Osteoblast (primary cell): ENCODE measurements around the gene ANKS1B. TPM values are rescaled to one million over a fixed set of nuclear protein-coding genes. Genes with fewer than 3 reads are reported as not detected.

Source experiments
- DNase-seq: peaks from one replicate; pipeline ENCODE4 v3.0.0; 2011; ENCODE audit warnings: low spot score, mixed read lengths; ENCODE audit not compliant: insufficient read length; ENCODE audit errors: missing footprints
- H2AFZ ChIP-seq: 2 replicates; pipeline ENCODE4 v1.6.0; 2011; ENCODE audit warnings: mild to moderate bottlenecking, low read length
- H3K27ac ChIP-seq: 2 replicates; pipeline ENCODE4 v1.5.1; 2011; ENCODE audit warnings: mild to moderate bottlenecking, low read depth, low read length, moderate library complexity
- H3K27me3 ChIP-seq: 2 replicates; pipeline ENCODE4 v1.6.0; 2012; ENCODE audit warnings: mild to moderate bottlenecking, control low read depth, inconsistent platforms, low read length, moderate library complexity; ENCODE audit not compliant: insufficient read depth
- H3K36me3 ChIP-seq: 2 replicates; pipeline ENCODE4 v1.5.1; 2011; ENCODE audit warnings: mild to moderate bottlenecking, low read length, control low read depth, moderate library complexity; ENCODE audit not compliant: insufficient read depth
- H3K4me1 ChIP-seq: 2 replicates; pipeline ENCODE4 v1.5.1; 2011; ENCODE audit warnings: mild to moderate bottlenecking, low read length, control low read depth, moderate library complexity; ENCODE audit not compliant: insufficient read depth
- H3K4me2 ChIP-seq: 2 replicates; pipeline ENCODE4 v1.6.0; 2011; ENCODE audit warnings: mild to moderate bottlenecking, low read length; ENCODE audit not compliant: insufficient read depth
- H3K4me3 ChIP-seq: fragments of 200-600 bp; sonication (generic); 3 replicates; pipeline ENCODE4 v1.5.1; 2012; ENCODE audit warnings: mild to moderate bottlenecking, low read length, inconsistent platforms; ENCODE audit not compliant: insufficient read depth
- H3K79me2 ChIP-seq: 2 replicates; pipeline ENCODE4 v1.6.0; 2012; ENCODE audit warnings: mild to moderate bottlenecking, low read length, control low read depth, inconsistent platforms; ENCODE audit not compliant: insufficient read depth
- H3K9me3 ChIP-seq: 2 replicates; pipeline ENCODE4 v1.5.1; 2011; ENCODE audit warnings: low read depth, low read length, control low read depth
- H4K20me1 ChIP-seq: 2 replicates; pipeline ENCODE4 v1.6.0; 2012; ENCODE audit warnings: mild to moderate bottlenecking, low read length, control low read depth; ENCODE audit not compliant: insufficient read depth
- CTCF ChIP-seq: IDR thresholded peaks from 2 replicates; pipeline ENCODE4 v1.5.1; 2011; ENCODE audit warnings: mild to moderate bottlenecking, low read depth, low read length, moderate library complexity; ENCODE audit errors: extremely low read depth
- total RNA-seq: library from RNA; depleted of rRNA; stranded (reverse); fragments of >200 nt; gene quantifications from 2 replicates; pipeline ENCODE4 v1.2.3, GENCODE V29; 2012

Gene ANKS1B
- total RNA-seq, 1 donor: 2.2 TPM

GRCh38 chr12:99926511-99927169, 58.1 kb downstream of the ANKS1B start:
- no peak overlapping the region for H2AFZ ChIP-seq
- no peaks in the 10 kb centered on the region for H3K36me3 ChIP-seq
- H3K79me2 ChIP-seq: no peaks in the 10 kb centered on the region
- H3K27me3 ChIP-seq: no peaks in the 10 kb centered on the region
- H3K27ac ChIP-seq: no peak overlapping the region
- TF ChIP-seq CTCF: no peak
- H4K20me1 ChIP-seq: no peaks in the 10 kb centered on the region
- H3K4me3 ChIP-seq: no peak overlapping the region
- no peaks in the 10 kb centered on the region for H3K4me1 ChIP-seq
- DNase-seq: no peak
- H3K9me3 ChIP-seq: no peaks in the 10 kb centered on the region
- no peak overlapping the region for H3K4me2 ChIP-seq

DNA sequence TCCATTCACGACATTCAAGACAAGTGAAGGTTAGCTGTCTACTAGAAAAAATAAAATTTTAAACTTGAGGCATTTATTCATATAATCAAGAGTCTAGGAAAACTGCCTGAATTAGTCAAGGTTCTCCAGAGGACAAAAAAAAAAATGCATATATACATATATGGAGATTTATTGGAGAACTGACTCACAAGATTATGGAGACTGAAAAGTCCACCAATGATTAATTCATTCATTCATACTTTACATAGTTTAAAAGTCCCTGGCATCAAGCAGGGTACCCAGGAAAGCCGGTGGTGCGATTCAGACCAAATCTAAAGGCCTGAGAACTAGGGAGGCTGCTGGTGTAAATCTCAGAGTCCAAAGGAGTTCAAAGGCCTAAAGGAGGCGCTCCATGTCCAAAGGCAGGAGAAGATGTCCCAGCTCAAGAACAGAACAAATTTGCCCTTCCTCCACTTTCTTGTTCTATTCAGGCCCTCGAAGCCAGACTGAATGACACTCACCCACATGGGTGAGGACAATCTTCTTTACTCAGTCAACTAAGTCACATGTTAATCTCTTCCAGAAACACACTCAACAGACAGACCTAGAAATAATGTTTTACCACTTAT, 64.3 kb downstream of the ANKS1B start:
- Histone ChIP-seq H4K20me1 (no peaks in the 10 kb centered on the region), H2AFZ (no peak overlapping the region), H3K4me1 (peaks cover 10% of the 10 kb centered on the region), H3K79me2 (no peaks in the 10 kb centered on the region), H3K4me3 (no peak overlapping the region), H3K36me3 (no peaks in the 10 kb centered on the region), H3K27ac (no peak overlapping the region), H3K9me3 (no peaks in the 10 kb centered on the region), H3K27me3 (no peaks in the 10 kb centered on the region), H3K4me2 (no peak overlapping the region)
- TF ChIP-seq CTCF: no peak
- no peak for DNase-seq

- H3K27me3 ChIP-seq: no peaks in the 10 kb centered on the region
- no peaks in the 10 kb centered on the region for H3K79me2 ChIP-seq
- H3K4me1 ChIP-seq: peaks cover 26% of the 10 kb centered on the region
- no peaks in the 10 kb centered on the region for H4K20me1 ChIP-seq
- no peak overlapping the region for H3K4me3 ChIP-seq
- TF ChIP-seq CTCF: no peak
- H3K27ac ChIP-seq: no peak overlapping the region
- H3K36me3 ChIP-seq: no peaks in the 10 kb centered on the region
- no peaks in the 10 kb centered on the region for H3K9me3 ChIP-seq
- H2AFZ ChIP-seq: no peak overlapping the region
- DNase-seq: no peak
- H3K4me2 ChIP-seq: no peak overlapping the region
These were observed 66.9 kb downstream of the ANKS1B start for GRCh38 chr12:99917711-99918402.

- Histone ChIP-seq H3K4me3 (no peak overlapping the region), H3K4me1 (peaks cover 32% of the 10 kb centered on the region), H3K36me3 (no peaks in the 10 kb centered on the region), H3K9me3 (no peaks in the 10 kb centered on the region), H3K27ac (peak overlapping the region; percentile 81), H3K27me3 (no peaks in the 10 kb centered on the region), H3K4me2 (no peak overlapping the region), H2AFZ (no peak overlapping the region), H3K79me2 (no peaks in the 10 kb centered on the region), H4K20me1 (no peaks in the 10 kb centered on the region)
- no peak for DNase-seq
- no peak for TF ChIP-seq CTCF
These were observed 68.2 kb downstream of the ANKS1B start for GRCh38 chr12:99916555-99916954.
